NB4 (cell line): Measurements from ENCODE around the gene C2CD2.
"Not testable (repeated sequence)": the region's sequence is repeated elsewhere in the genome, so short reads cannot be mapped to it uniquely, and the experiment has no call there.

Experiments
- DNase-seq: peaks from one replicate; pipeline ENCODE4 v3.0.0; 2010; ENCODE audit warnings: low read depth
- H3K4me3 ChIP-seq: one replicate; pipeline ENCODE4 v1.5.1; 2011; ENCODE audit warnings: mild to moderate bottlenecking, low read depth, low read length, moderate library complexity
- CTCF ChIP-seq: IDR thresholded peaks from one replicate; pipeline ENCODE4 v1.5.1; 2012; ENCODE audit warnings: low read depth, low read length
- MAX ChIP-seq: IDR thresholded peaks from 2 replicates; pipeline ENCODE4 v1.6.1; 2011; ENCODE audit warnings: low read depth, low read length
- MYC ChIP-seq: IDR thresholded peaks from 2 replicates; pipeline ENCODE4 v1.6.1; 2011; ENCODE audit warnings: low read depth, low read length
- POLR2A ChIP-seq: IDR thresholded peaks from 2 replicates; pipeline ENCODE4 v1.6.1; 2011; ENCODE audit warnings: mild to moderate bottlenecking; ENCODE audit not compliant: insufficient read length; ENCODE audit errors: extremely low read depth

The C2CD2 gene

GRCh38 chr21:41995577-41995976 lies 41.8 kb upstream of the C2CD2 start:
- no peak overlapping the region for H3K4me3 ChIP-seq
- TF ChIP-seq MYC (no peak), POLR2A (no peak), MAX (no peak), CTCF (no peak)
- DNase-seq: no peak

GRCh38 chr21:41994613-41995012 lies 40.8 kb upstream of the C2CD2 start:
- DNase-seq, H3K4me3 ChIP-seq: not testable (repeated sequence)

GRCh38 chr21:41993744-41994143 lies 39.9 kb upstream of the C2CD2 start:
- TF ChIP-seq MYC (no peak), CTCF (no peak), MAX (no peak), POLR2A (no peak)
- no peak for DNase-seq
- H3K4me3 ChIP-seq: no peak overlapping the region

- no peak for TF ChIP-seq POLR2A
- no peak for TF ChIP-seq CTCF
- TF ChIP-seq MAX: no peak
- TF ChIP-seq MYC: no peak
These were observed 38.8 kb upstream of the C2CD2 start for GRCh38 chr21:41992576-41992975.

GRCh38 chr21:41991659-41992058 lies 37.8 kb upstream of the C2CD2 start:
- H3K4me3 ChIP-seq: no peak overlapping the region
- no peak for TF ChIP-seq MYC
- TF ChIP-seq POLR2A: no peak
- TF ChIP-seq CTCF: no peak
- TF ChIP-seq MAX: no peak
- no peak for DNase-seq

More at GRCh38 chr21:41992576-41992975, 38.8 kb upstream of the C2CD2 start:
- no peak overlapping the region for H3K4me3 ChIP-seq
- no peak for DNase-seq

GRCh38 chr21:41989698-41990097 lies 35.9 kb upstream of the C2CD2 start:
- TF ChIP-seq CTCF (no peak), MYC (no peak), POLR2A (no peak), MAX (no peak)
- DNase-seq: no peak

More at GRCh38 chr21:41989698-41990097, 35.9 kb upstream of the C2CD2 start:
- H3K4me3 ChIP-seq: no peak overlapping the region
